A549 (cell line): ENCODE data around the gene PSMB11.

Source experiments
- CEBPB ChIP-seq, 2 experiments: fragments of >200 bp in 1 of 2; sonication (Bioruptor Twin) in 1 of 2; formaldehyde crosslinking in 1 of 2; IDR thresholded peaks; 2 replicates each; pipeline ENCODE4 v1.6.1; 2012 to 2016
- ESRRA ChIP-seq: fragments of 150-350 bp; IDR thresholded peaks from 2 replicates; pipeline ENCODE4 v1.6.1; 2014; ENCODE audit warnings: mild to moderate bottlenecking, low read length, borderline replicate concordance
- KDM1A ChIP-seq: fragments of 200-600 bp; sonication (generic); IDR thresholded peaks from 2 replicates; pipeline ENCODE4 v1.6.1; 2016; ENCODE audit warnings: low read depth, mild to moderate bottlenecking
- TF ChIP-seq, protein P1 (sequence below): fragments of >200 bp; sonication (Bioruptor Twin); formaldehyde crosslinking; IDR thresholded peaks from 3 replicates; pipeline ENCODE4 v1.5.1; 2016

- TF ChIP-seq, protein P1, sequence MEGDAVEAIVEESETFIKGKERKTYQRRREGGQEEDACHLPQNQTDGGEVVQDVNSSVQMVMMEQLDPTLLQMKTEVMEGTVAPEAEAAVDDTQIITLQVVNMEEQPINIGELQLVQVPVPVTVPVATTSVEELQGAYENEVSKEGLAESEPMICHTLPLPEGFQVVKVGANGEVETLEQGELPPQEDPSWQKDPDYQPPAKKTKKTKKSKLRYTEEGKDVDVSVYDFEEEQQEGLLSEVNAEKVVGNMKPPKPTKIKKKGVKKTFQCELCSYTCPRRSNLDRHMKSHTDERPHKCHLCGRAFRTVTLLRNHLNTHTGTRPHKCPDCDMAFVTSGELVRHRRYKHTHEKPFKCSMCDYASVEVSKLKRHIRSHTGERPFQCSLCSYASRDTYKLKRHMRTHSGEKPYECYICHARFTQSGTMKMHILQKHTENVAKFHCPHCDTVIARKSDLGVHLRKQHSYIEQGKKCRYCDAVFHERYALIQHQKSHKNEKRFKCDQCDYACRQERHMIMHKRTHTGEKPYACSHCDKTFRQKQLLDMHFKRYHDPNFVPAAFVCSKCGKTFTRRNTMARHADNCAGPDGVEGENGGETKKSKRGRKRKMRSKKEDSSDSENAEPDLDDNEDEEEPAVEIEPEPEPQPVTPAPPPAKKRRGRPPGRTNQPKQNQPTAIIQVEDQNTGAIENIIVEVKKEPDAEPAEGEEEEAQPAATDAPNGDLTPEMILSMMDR = no peak
- no peak for TF ChIP-seq CEBPB (IDR thresholded peaks at IDR 0.05)
- TF ChIP-seq KDM1A = no peak
- no peak for TF ChIP-seq ESRRA
These were observed 26.4 kb upstream of the PSMB11 start for GRCh38 chr14:23015618-23016017.
